ENCODE data around the gene ETV3L. TPM values are rescaled to one million over a fixed set of nuclear protein-coding genes. Genes with fewer than 3 reads are reported as not detected.

Gene ETV3L
- total RNA-seq, 1 donor = 0.10 TPM

GRCh38 chr1:157043685-157044084, 55.9 kb downstream of the ETV3L start:
- H3K27me3 ChIP-seq (ENCODE audit: insufficient read depth, low read length) = peaks cover 18% of the 10 kb centered on the region
- H3K4me1 ChIP-seq (ENCODE audit: insufficient read depth, low read length) = peaks cover 39% of the 10 kb centered on the region
- H3K4me3 ChIP-seq (ENCODE audit: low read length) = no peak overlapping the region
- H3K9me3 ChIP-seq (ENCODE audit: low read depth, low read length) = no peaks in the 10 kb centered on the region

GRCh38 chr1:157042846-157043245, 56.8 kb downstream of the ETV3L start:
- peaks cover 10% of the 10 kb centered on the region for H3K27me3 ChIP-seq (ENCODE audit: insufficient read depth, low read length)
- H3K4me1 ChIP-seq (ENCODE audit: insufficient read depth, low read length) = peaks cover 39% of the 10 kb centered on the region
- no peaks in the 10 kb centered on the region for H3K9me3 ChIP-seq (ENCODE audit: low read depth, low read length)
- no peak overlapping the region for H3K4me3 ChIP-seq (ENCODE audit: low read length)

Other genes with a start within 250 kb of the ETV3L start
- gene INSRR, start 240.7 kb downstream of the ETV3L start, total RNA-seq = not detected
- gene NTRK1, start 238.9 kb downstream of the ETV3L start, total RNA-seq = 0.31 TPM
- 1.7 TPM for gene PEAR1, start 206.1 kb downstream of the ETV3L start, total RNA-seq
- not detected for gene LRRC71, start 179.2 kb downstream of the ETV3L start, total RNA-seq
- 18.3 TPM for gene ARHGEF11, start 54.1 kb downstream of the ETV3L start, total RNA-seq
- gene ETV3, start 38.6 kb upstream of the ETV3L start, total RNA-seq = 101 TPM